Measurements from ENCODE around the gene SMIM23.

Gene SMIM23

DNA sequence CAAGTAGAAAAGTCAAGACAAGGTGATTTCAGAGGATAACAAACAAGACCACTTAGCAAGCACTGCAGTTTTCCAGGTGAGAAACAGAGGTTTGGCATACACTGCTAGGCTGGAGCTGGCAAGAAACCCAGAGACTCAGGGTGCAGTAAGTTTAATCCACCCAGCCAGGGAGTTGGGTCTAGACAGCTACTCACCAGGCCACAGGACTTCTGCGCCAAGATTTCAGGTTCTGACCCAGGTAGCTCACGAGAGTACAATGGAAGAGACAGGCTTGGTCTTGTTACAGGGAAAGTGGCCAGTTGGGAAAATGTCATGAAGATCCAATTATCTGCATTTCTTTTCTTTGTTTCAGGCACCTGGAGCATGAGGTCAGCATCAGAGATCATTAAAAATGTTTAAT is 9.8 kb downstream of the SMIM23 start:
- H3K4me3 Mint-ChIP-seq: no peak overlapping the region
- H3K4me1 Mint-ChIP-seq: no peaks in the 10 kb centered on the region
- H3K27me3 Mint-ChIP-seq: peaks cover 6% of the 10 kb centered on the region
- H3K27ac Mint-ChIP-seq: no peak overlapping the region
- H3K9me3 Mint-ChIP-seq: no peaks in the 10 kb centered on the region
- H3K36me3 Mint-ChIP-seq: no peaks in the 10 kb centered on the region

GRCh38 chr5:171796436-171796835 is 10.8 kb downstream of the SMIM23 start:
- Mint-ChIP-seq H3K27me3 (peaks cover 6% of the 10 kb centered on the region), H3K4me1 (no peaks in the 10 kb centered on the region), H3K27ac (no peak overlapping the region), H3K4me3 (no peak overlapping the region), H3K36me3 (no peaks in the 10 kb centered on the region), H3K9me3 (no peaks in the 10 kb centered on the region)

DNA sequence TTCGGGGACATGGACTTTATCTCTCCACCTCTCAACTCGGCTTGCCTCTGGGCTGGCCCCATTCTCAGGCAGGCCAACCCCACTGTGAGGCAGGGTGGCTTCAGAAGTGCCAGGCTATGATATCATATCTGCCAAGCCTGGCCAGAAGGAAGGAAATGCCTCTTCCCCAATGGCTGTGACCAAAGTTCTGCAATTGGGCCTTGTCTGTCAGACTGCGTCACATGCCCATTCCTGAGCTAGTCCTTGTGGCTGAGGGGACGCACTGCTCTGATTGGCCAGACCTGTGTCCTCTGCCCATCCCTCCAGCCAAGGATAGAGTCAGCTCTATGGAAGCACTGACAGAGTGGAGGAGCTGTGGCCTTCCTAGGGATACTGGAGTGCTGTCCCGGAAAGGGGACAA is 11.9 kb downstream of the SMIM23 start:
- H3K4me1 Mint-ChIP-seq: no peaks in the 10 kb centered on the region
- no peaks in the 10 kb centered on the region for H3K9me3 Mint-ChIP-seq
- H3K27me3 Mint-ChIP-seq: peaks cover 7% of the 10 kb centered on the region
- no peak overlapping the region for H3K27ac Mint-ChIP-seq
- no peak overlapping the region for H3K4me3 Mint-ChIP-seq
- no peaks in the 10 kb centered on the region for H3K36me3 Mint-ChIP-seq

- Mint-ChIP-seq H3K27me3 (peaks cover 6% of the 10 kb centered on the region), H3K9me3 (no peaks in the 10 kb centered on the region), H3K36me3 (no peaks in the 10 kb centered on the region), H3K27ac (no peak overlapping the region), H3K4me1 (no peaks in the 10 kb centered on the region), H3K4me3 (no peak overlapping the region)
Measured at GRCh38 chr5:171798418-171798817, 12.8 kb downstream of the SMIM23 start.

GRCh38 chr5:171801839-171802238 is 16.2 kb downstream of the SMIM23 start:
- Mint-ChIP-seq H3K27ac (no peak overlapping the region), H3K27me3 (peaks cover 22% of the 10 kb centered on the region), H3K4me1 (peaks cover 4% of the 10 kb centered on the region), H3K9me3 (no peaks in the 10 kb centered on the region), H3K4me3 (no peak overlapping the region), H3K36me3 (no peaks in the 10 kb centered on the region)

GRCh38 chr5:171805746-171806145 is 20.1 kb downstream of the SMIM23 start:
- Mint-ChIP-seq H3K4me3 (no peak overlapping the region), H3K9me3 (peaks cover 10% of the 10 kb centered on the region), H3K4me1 (peaks cover 9% of the 10 kb centered on the region), H3K36me3 (peaks cover 2% of the 10 kb centered on the region), H3K27ac (no peak overlapping the region), H3K27me3 (peaks cover 37% of the 10 kb centered on the region)

DNA sequence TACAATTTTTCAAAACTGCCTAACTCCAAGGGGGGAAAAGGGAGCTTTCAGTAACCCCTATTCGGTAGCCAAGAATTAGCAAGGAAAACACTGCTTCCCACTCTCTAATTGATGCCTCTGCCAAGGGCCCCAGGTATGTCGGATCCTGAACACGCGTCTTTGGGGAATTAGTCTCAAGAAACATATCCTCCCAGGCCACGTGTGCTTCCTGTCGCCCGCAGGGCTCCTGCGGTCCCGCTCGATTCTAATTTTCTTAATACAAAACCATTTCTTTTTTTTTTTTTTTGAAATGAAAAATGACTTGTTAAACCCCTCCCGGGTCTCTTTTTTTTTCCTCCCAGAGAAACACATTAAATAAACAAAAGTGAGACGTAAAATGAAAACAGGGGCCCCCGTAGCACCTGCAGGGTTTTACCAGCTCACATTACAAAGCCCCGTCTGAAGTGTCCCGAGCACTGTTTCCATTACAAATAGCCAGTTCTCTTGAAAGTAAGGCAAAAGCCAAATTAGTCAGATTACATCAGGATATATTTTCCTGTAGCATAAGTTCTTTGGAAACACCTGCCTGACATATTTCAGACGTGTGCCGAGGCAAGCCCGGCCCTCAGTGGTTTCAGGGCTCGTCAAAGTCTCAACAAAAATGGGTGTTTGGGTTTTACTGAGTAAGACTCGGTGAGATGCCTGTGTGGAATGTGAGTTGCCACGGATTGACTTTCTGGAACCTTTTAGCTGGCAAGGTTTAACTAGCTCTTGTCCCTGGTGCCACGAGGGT is 21.5 kb downstream of the SMIM23 start:
- peaks cover 14% of the 10 kb centered on the region for H3K9me3 Mint-ChIP-seq
- peaks cover 9% of the 10 kb centered on the region for H3K4me1 Mint-ChIP-seq
- H3K4me3 Mint-ChIP-seq: no peak overlapping the region
- peaks cover 35% of the 10 kb centered on the region for H3K27me3 Mint-ChIP-seq
- H3K27ac Mint-ChIP-seq: no peak overlapping the region
- peaks cover 2% of the 10 kb centered on the region for H3K36me3 Mint-ChIP-seq

DNA sequence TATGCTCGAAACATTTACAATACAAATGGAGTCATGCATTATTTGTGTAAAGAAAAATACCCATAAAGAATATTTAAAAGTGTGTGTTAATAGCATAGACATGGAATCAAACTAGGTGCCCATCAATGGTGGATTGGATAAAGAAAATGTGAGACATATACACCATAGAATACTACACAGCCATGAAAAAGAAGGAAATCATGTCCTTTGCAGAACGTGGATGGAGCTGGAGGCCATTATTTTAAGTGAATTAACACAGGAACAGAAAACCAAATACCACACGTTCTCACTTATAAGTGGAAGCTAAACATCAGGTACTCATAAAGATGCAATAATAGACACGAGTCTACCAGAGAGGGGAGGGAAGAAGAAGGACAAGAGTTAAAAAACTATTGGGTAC is 22.8 kb downstream of the SMIM23 start:
- Mint-ChIP-seq H3K4me3 (no peak overlapping the region), H3K27me3 (peaks cover 32% of the 10 kb centered on the region), H3K4me1 (peaks cover 9% of the 10 kb centered on the region), H3K36me3 (peaks cover 2% of the 10 kb centered on the region), H3K27ac (no peak overlapping the region), H3K9me3 (peaks cover 14% of the 10 kb centered on the region)

DNA sequence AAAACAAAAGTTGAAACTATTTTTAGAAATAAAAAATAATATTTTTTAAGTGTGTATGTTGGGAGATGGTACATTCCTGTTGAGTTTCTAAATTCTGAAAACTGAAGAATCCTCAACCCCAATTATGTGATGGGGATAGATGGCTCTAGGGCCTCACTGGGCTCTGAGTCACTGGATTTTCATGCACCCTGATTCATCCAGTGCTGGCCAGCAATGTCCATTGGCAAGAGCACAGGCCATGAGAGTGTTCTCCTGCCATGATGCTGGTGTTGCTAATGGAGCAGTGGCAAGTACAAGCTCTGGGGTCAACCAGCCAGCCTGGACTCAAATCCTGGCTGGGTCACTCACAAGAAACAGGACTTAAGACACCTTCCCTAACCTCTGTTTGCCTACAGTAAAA is 23.3 kb downstream of the SMIM23 start:
- Mint-ChIP-seq H3K27ac (no peak overlapping the region), H3K9me3 (peaks cover 14% of the 10 kb centered on the region), H3K36me3 (peaks cover 2% of the 10 kb centered on the region), H3K4me1 (peaks cover 9% of the 10 kb centered on the region), H3K27me3 (peaks cover 32% of the 10 kb centered on the region), H3K4me3 (no peak overlapping the region)

- Mint-ChIP-seq H3K4me3 (no peak overlapping the region), H3K4me1 (peaks cover 9% of the 10 kb centered on the region), H3K27ac (no peak overlapping the region), H3K27me3 (peaks cover 25% of the 10 kb centered on the region), H3K36me3 (peaks cover 2% of the 10 kb centered on the region), H3K9me3 (peaks cover 14% of the 10 kb centered on the region)
Measured at GRCh38 chr5:171810227-171810626, 24.6 kb downstream of the SMIM23 start.

DNA sequence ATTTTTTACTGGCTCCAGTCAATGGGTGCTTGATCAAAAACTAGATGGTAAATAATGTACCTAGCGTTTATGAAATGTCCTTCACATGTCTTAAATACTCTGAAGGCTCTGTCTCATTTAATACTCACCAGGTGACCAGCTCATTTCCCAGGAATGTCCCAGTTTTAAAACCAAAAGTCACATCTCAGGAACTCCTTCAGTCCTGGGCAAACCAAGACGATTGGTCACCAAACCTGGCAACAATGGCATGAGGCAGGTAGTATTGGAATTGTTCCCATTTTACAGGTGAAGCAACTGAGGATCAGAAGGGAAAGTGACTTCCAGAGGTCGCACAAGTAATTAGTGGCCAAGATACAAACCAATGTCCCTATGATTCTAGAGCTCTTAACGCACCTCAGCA is 27.7 kb downstream of the SMIM23 start:
- no peak overlapping the region for H3K27ac Mint-ChIP-seq
- H3K36me3 Mint-ChIP-seq: no peaks in the 10 kb centered on the region
- H3K4me3 Mint-ChIP-seq: no peak overlapping the region
- peaks cover 3% of the 10 kb centered on the region for H3K27me3 Mint-ChIP-seq
- peaks cover 5% of the 10 kb centered on the region for H3K9me3 Mint-ChIP-seq
- no peaks in the 10 kb centered on the region for H3K4me1 Mint-ChIP-seq

GRCh38 chr5:171813813-171814490 is 28.3 kb downstream of the SMIM23 start:
- Mint-ChIP-seq H3K9me3 (peaks cover 5% of the 10 kb centered on the region), H3K27me3 (no peaks in the 10 kb centered on the region), H3K4me1 (no peaks in the 10 kb centered on the region), H3K27ac (no peak overlapping the region), H3K36me3 (no peaks in the 10 kb centered on the region), H3K4me3 (no peak overlapping the region)

DNA sequence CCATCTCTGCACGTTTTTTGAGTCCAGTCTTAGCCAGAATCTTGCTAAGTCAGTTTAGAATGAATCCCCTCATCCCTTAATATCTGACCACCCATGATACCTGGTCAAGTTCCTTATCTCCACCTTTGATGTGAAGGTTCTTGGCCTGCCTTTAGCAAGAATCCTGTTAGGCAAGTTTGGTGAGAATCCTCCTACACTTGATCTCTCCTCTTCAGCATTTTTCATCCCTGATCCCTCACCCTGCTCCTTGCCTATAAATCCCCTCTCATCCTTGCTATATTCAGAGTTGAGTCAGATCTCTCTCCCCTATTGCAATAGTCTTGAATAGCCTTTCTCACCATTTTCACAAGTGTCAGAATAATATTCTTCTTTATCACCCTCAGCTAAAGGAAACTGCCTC is 31.0 kb downstream of the SMIM23 start:
- Mint-ChIP-seq H3K27me3 (no peaks in the 10 kb centered on the region), H3K9me3 (no peaks in the 10 kb centered on the region), H3K4me1 (no peaks in the 10 kb centered on the region), H3K4me3 (no peak overlapping the region), H3K27ac (no peak overlapping the region), H3K36me3 (no peaks in the 10 kb centered on the region)

GRCh38 chr5:171820561-171820960 is 34.9 kb downstream of the SMIM23 start:
- Mint-ChIP-seq H3K36me3 (no peaks in the 10 kb centered on the region), H3K27ac (no peak overlapping the region), H3K27me3 (no peaks in the 10 kb centered on the region), H3K9me3 (no peaks in the 10 kb centered on the region), H3K4me1 (no peaks in the 10 kb centered on the region), H3K4me3 (no peak overlapping the region)

- no peak overlapping the region for H3K4me3 Mint-ChIP-seq
Measured at GRCh38 chr5:171821286-171821685, 35.7 kb downstream of the SMIM23 start.

GRCh38 chr5:171823269-171823668 is 37.7 kb downstream of the SMIM23 start:
- H3K27me3 Mint-ChIP-seq: peaks cover 1% of the 10 kb centered on the region
- no peaks in the 10 kb centered on the region for H3K36me3 Mint-ChIP-seq
- H3K4me3 Mint-ChIP-seq: no peak overlapping the region
- H3K9me3 Mint-ChIP-seq: no peaks in the 10 kb centered on the region
- H3K27ac Mint-ChIP-seq: no peak overlapping the region
- no peaks in the 10 kb centered on the region for H3K4me1 Mint-ChIP-seq

More at GRCh38 chr5:171821286-171821685, 35.7 kb downstream of the SMIM23 start:
- Mint-ChIP-seq H3K9me3 (no peaks in the 10 kb centered on the region), H3K36me3 (no peaks in the 10 kb centered on the region), H3K27me3 (peaks cover 1% of the 10 kb centered on the region), H3K27ac (no peak overlapping the region), H3K4me1 (no peaks in the 10 kb centered on the region)
